Hepatocyte (in vitro differentiated cells): Measurements from ENCODE around the gene FZD2.

Experiments used
- CTCF ChIP-seq: fragments of 200-600 bp; sonication (generic); IDR thresholded peaks from 2 replicates; pipeline ENCODE4 v1.5.1; 2016; ENCODE audit warnings: antibody characterized with exemption, mild to moderate bottlenecking; ENCODE audit not compliant: poor library complexity
- EZH2 ChIP-seq: fragments of 200-600 bp; sonication (generic); IDR thresholded peaks from 2 replicates; pipeline ENCODE4 v1.6.1; 2016; ENCODE audit warnings: antibody characterized with exemption, mild to moderate bottlenecking, borderline replicate concordance

- TF ChIP-seq CTCF (no peak), EZH2 (no peak)
Measured at GRCh38 chr17:44604116-44604761, 47.0 kb downstream of the FZD2 start.
